Stimulated activated CD4-positive, alpha-beta T cell treated with anti-CD3 and anti-CD28 coated beads, TNF-alpha, amount 100 ng/mL, for 24 hours (primary cell): ENCODE data around the gene RACGAP1.
"Not testable (repeated sequence)": the region's sequence is repeated elsewhere in the genome, so short reads cannot be mapped to it uniquely, and the experiment has no call there.

Source experiments
- DNase-seq, 3 experiments: peaks; one replicate each; pipeline ENCODE4 v3.0.0-alpha.2; 2020; ENCODE audit warnings: low read depth in 3 of 3

The RACGAP1 gene

DNA sequence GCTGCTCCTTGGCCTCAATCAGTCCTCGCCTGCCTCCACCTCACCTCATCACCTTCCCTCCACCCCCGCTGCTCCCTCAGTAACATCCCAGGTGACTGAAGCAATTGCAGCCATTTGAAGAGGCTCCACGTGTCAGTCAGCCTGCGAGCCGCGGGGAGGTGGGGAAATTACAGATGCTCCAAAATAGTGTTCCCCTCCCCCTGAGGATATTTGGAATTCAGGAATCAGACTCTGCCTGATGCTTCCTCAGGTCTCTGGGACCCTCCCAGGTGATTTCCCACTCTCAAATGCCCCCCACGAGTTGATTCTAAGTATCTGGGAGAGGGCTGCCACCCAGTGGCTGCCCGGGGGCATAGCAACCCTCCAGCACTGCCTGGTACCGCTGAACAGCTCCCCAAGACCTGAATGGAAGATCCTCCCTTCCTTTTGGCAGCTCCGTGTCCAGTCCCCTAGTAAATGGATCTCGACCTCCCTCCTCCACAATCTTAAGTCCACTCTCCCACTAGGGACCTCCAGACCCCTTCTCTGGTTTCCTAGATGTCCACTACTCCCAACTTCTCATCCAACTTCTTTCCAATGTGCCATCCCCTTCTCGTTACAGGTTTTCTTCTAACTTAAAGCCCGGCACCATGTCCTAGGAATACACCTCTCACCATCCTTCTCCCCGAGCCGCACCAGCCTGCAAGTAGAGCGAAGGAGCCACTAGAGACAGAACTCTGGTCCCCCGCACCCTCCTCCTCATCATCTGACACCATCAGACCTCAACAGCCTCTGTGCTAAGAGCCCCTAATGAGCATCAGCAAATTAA is 30.7 kb upstream of the RACGAP1 start:
- DNase-seq: peak; percentile 19 to 61 (median 36)

DNA sequence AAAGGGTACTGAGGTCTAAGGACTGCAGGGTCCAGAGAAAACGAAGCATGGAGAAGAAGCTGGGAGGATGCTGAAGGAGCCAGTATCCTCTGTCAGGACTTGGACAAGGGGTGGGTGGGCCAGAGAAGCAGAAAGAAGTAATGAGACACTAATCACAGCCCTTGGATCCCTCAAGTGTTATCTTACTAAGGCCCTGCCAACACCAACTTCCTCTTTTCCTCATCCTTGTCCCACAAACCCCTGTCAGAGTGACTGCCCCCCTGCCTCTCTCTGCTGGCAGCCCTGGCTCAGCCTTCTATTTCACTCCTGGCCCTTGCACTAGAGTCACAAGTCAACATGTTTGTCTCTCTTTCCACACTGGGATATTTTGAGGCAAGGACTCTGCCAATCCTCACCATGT is 28.3 kb upstream of the RACGAP1 start:
- DNase-seq: no peak

DNA sequence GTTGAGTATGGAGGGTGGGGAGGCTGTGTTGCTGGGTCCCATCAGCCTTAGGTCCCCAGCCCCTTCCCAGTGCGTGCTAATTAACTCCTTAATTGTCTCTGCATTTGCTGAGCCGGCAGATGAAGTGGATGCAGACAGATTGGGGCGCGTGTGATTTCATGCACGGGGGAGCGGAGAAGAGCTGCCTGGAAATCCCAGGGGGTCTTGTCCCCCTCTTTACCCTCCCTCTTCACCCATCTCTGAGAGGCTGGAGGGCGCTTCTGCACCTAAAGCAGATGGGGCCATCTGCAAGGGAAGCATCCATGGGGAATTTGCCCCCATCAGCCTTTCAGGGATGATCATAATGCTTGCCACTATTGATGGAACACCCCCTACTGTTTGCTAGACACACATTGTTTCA is 27.7 kb upstream of the RACGAP1 start:
- no peak for DNase-seq

DNA sequence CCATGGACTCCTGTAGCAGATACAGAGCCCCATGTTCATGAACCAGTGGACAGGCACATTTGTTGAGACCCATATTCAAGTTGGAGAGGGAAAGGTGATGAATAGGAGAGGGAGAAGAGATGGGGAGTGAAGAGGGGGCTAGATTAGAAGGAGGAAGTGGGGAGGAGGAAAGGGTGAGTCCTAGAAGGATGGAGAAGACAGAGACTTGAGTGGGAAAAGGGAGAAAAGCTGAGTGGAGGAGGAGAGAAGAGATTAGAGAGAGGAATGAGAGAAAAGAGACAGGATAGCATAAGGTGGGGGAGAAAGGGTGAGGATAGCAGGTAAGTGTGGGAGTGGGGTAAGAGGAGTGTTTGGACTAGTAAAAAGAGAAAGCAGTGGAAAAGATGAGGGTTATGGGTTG is 27.2 kb upstream of the RACGAP1 start:
- DNase-seq: no peak

DNA sequence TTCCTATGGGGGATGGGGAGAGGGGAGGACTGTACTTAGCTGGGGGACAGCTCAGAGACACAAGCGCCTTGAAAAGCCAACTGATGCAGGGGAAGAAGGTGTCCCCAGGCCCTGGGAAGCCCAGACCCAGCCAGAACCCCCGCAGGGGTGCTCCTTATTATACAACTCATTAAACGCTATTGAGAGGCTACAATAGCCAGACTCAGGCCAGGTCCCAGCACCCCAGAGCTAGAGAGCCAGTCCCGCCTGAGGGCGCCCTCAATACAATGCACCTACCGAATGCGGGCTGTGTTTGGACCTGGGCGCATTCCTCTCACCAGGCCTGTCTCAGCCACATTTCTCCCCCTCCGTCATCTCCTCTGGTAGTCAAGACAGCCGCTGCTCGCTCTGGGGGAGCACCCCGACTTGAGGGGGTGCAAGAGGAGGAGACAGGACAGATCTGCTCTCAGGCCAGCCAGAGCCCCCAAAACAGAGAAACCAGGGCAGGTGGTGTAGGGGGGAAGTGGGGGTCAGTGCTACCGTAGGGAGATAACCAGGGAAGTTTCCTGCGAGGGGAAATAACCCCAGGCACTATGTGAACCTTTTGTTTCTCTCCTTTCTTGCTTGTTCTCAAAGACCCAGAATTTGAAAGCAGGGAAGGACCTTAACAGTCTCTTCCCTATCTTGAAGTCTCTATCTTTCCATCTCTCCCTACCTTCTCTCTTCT is 26.0 kb upstream of the RACGAP1 start:
- DNase-seq: no peak

DNA sequence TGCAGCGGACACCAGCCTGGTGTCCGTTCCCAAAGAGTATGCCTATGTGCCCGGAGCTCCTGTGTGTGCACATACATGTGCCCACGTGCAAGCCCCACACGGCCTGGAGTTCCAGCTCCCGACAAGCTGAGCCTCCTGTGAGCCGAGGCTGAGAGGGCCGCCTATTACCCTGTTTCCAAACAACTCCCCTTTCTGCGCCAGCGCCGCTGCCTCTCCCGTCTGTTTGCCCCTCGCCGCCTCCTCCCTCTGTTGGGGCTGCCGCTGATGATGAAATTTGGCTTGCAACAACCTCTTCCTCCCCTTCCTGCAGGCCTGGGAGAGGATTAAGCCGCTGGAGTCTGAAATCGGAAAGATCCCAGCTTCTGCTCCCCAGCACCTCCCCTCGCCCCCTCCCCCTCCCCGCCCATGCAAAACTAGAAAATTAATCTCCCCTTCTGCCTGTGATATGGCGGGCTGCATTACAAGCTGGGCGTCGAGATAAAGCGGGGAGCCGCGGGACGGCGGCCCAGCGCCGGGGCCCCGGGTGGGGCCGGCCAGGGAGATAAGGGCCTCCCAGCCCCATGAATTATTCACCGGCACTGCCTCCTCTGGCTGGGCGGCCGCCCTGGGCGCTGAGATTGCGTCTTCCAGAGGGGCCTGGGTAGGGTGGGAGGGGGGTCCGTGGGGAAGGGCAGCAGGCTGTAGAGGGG is 25.3 kb upstream of the RACGAP1 start:
- no peak for DNase-seq

DNA sequence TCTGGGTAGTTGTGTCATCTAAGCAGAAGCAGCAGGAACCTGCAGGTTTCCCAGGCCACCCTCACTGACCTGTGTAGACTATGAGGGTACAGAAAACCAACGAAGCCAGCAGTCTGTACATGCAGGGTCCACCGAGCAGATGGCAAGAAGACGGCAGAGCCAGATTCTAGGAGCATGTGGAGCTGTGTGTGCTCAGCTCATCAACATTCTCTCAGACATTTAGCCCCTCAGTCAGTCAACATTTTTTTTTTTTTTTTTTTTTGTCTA is 24.8 kb upstream of the RACGAP1 start:
- DNase-seq: no peak

DNA sequence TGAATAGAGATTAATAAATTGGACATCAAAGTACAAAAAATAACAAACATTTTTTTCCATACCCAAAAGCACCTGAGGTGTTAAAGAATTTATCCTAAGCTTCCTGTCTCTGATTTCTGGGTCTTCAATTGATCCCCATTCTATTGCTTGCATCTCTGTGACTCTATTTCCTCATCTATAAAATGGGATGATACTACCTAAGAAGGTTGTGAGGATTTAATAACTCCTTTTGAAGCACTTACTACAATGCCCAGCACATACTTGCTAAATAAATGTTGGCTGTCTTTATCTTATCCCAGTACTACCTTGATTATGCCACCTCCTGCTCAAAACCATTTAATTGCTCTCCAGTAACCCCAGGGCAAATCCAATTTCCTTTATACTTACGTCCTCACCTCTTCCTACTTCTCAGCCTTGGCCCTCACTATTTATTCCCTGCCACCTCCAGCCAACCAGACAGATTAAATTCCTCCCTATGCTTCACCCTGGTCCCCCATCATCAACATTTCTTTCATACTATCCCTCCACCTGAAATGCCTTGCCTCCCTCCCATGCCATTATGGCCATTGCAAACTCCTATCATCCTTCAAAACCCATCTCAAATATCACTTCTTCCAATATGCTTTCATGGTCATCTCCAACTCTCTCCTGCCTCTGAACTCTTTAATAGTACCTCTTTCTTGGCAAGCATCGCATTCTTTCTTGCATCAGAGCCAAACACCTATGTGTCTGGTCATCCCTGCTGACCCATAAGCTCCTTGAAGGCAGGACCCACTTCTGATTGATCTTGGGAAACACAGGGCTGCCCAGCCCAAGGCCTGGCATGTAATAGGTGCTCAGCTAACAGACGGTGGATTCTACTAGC is 24.2 kb upstream of the RACGAP1 start:
- DNase-seq: no peak

DNA sequence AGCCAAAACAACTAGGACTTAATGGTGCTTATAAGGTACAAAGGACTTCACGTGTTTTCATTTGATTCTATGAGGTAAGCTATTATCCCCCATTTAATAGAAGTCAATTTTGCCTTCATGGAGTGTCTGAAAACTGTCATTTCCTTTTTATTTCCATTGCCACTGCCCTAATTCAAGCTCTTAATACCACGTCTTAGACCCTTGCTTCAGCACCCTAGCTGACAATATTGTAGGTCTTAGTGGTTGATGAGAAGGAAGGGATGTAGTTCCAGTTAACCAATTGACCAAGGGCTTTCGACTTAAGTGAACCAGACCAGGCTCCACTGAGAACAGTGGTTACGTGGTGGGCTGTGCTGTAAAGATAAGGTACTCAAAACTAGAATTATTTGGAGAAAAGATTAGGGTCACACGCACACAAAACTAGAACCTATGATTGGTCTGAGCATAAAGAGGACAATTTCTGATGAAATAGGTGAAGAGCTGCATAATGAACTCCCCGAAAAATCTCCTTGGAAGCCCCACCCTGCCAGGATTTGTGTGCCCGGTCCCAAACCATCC is 22.5 kb upstream of the RACGAP1 start:
- no peak for DNase-seq

DNA sequence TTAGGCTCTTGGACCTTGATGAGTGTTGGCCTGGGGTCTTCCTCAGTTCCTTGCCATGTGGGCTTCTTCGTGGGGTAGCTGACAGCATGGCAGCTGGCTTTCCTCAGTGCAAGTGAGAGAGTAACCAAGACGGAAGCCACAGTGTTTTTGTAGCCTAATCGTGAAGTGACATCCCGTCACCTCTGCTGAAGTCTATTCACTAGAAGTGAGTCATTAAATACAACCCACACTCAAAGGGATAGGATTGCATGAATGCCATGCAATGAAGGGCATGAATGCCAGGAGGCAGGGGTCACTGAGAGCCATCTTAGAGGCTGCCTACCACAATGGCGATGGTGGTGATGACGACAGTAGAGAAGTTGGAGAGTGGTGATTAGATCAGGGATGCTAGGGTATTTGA is 18.6 kb upstream of the RACGAP1 start:
- DNase-seq: no peak

DNA sequence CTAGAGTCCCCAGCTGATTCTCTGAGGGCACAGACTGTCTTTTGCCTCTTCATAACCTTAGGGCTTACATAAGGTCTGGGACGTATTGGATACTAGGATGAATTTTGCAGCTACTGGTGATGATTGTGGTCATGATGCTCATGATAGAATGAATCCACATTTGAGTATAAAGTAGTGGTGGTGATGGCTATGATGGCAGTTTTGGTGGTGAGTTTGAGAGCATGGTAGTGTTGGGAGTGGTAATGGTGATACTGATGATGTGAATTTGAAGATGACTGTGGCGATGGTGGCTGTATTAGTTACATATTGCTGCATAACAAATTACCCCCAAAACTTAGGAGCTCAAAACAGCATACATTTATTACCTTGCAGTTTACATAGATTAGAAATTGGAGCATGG is 18.0 kb upstream of the RACGAP1 start:
- DNase-seq: no peak

DNA sequence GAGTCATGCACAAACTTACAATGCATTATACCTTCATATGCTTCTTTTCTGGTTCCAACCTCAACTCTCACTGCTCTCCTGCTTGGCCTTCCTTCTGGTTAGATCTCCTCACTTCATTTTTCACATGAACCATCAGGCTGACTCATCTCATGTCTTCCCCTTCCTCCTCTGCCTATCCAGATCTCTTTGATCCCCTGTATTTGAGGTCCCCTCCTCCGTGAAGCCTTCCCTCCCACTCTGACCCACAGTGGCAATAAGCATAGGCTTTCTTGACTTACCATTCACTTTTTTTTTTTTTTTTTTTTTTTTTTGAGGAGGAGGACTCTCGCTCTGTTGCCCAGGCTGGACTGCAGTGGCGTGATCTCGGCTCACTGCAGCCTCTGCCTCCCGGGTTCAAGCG is 17.4 kb upstream of the RACGAP1 start:
- no peak for DNase-seq

DNA sequence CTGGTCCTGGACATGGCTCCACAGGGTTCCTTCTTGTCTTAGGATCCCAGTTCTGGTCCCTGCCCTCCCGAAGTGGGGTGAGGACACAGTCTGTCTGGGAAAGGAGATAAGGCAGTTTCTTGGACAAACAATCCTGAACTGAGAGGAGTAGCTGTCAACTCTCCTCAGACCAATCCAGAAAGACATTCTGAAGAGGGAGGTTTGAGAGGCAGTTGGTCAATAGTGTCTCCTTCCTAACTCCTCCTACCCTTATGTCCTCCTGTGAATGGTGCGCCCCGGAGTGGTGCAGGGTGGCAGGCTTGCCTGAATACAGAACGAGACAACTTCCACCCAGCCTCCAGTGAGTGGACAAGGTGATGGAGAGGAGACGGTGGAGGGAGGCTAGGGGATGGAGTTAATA is 16.7 kb upstream of the RACGAP1 start:
- DNase-seq: no peak

DNA sequence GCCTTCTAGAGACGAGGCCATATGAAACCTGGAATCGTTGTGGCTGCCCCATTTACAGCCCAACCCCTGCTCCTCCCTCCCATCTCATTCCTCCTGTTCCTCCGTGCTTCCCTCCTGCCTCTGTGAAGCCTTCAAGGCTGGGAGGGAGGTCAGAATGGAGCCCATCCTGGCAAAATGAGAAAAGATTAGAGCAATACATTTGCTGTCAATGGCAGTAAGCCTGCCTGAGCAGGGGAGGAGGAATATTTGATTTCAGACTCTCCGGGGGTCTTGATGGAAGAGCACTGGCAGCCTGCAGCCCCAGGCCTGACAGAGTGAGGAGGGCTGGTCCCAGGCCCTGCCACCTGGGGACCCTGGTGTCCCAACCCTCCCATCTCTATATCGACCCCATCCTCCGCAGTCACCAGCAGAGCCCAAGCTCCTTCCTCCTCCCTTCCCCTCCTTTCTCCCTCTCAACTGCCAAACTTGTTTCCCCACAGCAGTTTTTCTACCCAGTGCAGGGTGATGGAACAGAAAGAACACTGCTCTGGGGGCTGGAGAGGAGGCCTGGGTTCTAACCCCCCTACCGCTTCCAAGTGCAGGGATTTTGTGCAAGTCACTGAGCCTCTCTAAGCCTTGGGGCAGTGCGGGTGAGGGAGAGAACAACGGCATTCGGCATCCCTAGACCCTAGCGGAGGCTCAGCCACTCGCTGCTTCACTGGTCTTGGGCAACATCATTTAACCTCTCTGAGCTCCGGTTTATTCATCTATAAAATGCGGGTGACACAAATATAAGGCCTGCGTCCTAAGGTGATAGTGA is 16.0 kb upstream of the RACGAP1 start:
- DNase-seq: no peak

DNA sequence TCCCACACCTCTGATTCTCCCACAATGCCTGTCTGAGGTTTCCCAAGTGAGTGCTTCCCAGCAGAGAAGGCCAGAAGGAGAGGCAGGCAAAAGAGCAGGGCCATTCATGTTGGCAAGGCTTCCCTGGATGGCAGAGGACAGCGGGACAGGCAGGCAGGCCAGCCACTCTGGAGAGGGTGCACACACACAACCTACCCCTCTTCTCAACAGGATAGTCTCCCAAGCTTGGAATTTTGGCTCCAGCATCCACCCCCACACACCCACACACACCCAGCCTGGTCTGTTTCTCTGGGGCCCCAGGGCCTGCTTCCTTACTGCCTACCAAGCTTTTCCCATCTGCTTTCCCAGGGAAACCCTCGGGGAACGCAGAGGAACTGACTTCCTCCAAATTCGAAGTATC is 15.4 kb upstream of the RACGAP1 start:
- DNase-seq: no peak

DNA sequence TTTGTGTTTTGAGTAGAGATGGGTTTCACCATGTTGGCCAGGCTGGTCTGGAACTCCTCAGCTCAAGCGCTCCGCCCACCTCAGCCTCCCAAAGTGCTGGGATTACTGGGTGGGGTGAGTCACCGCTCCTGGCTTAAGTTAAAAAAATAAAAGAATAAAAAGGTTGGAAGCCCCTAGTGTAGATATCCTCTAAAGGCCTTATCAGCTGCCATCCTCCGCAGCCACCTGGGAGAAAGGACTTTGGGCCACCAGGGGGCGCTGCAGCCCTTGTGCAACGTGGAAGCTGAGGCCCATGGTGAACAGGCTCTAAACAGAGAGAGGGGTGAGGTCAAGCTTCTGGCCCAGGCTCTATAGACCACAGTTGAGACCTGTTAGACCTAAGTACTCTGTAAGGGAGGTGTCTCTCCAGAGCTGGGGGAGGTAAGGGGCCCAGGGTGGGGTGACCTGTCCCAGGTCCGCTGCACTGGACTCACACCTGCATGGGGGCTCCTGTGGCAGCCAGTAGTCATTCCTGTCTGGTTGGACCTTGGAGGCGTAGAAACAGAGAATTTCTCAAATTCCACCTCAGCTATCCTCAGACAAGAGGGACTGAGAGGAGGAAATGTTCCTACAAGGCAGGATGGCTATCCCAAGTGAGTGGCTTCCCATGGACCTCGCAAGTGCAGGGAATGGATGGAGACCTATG is 14.0 kb upstream of the RACGAP1 start:
- DNase-seq: peak; percentile 75 to 88 (median 76)

DNA sequence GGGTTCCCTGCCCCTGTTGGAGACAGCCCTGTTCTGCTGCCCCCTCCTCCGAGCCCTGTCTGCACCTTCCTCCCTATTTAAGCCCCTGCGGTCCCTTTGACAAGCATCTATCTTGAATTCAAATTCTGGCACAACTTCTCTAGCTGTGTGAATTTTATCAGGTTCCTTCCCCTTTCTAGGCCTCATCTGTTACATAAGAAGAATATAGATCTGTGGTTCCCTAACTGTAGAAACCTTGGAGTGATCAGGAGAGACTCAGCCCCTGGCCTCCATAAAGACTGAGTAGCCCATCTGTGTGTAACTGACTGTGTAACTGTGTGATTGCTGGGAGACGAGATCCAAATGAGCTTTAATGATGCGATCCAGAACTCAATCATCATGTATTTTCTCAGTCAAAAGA is 13.0 kb upstream of the RACGAP1 start:
- DNase-seq: no peak

DNA sequence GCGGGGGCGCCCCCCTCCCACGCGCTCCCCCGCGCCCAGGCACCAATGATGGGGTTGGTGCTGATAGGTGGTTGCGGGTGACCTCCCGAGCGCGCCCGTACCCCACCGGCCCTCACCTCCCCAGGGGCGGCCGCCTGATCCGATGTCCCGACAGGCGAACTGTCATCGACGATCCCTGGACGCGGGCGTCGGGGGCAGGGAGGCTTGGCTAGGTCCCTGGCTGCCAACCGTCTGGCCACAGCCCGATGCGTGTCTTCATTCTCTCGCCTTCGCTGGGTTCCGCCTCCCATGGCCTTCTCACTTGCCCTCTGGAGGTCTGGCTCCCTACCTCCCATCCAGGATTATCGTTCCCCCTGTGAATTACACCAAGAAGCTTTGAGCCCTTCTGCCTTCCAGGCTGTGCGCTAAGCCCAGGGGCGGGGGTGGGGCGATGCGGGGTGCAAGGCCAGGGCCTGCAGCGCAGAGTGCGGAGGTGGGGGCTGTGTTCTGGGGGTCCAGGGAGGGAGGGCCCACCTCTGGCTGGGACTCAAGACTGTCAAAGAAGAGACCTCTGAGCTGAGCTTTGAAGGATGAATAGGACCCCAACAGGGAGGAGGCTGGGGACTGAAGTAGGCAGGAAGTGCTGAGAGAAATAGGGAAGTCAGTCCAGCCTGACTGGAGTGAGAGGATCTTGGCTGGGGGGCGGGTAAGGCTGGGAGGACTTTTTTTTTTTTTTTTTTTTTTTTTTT is 7.7 kb upstream of the RACGAP1 start:
- DNase-seq: no peak

DNA sequence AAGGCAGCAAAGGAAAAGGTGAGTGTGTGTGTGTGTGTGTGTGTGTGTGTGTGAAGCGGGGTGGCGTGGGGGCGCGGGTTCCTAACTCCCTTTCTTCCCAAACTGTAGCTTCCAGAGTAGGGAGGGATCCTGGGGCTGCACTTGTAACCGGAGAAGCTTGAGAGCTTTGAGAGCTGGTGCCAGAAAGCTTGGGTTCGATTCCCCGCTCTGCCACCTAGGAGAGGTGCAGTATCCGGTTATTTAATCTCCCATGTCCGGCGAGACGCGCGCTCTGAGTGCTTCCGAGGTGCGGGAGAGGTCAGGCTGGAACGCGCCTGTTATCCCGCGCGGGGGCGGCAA is 7.2 kb upstream of the RACGAP1 start:
- DNase-seq: no peak

DNA sequence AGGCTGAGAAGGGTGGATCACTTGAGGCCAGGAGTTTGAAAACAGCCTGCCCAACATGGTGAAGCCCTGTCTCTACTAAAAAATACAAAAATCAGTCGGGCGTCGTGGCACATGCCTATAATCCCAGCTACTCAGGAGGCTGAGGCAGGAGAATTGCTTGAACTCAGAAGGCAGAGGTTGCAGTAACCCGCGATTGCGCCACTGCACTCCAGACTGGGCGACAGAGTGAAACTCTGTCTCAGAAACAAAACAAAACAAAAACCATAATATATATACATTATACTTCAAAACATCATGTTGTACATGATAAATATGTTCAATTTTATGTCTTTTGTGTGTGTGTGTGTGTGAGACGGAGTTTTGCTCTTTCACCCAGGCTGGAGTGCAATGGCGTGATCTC is 5.2 kb upstream of the RACGAP1 start:
- not testable (repeated sequence) for DNase-seq
